IPS-18a (cell line): ENCODE data around the gene ENPP3.

Source experiments
- H3K27ac ChIP-seq: one replicate; pipeline ENCODE4 v1.5.1; 2013; ENCODE audit warnings: low read length
- H3K27me3 ChIP-seq: one replicate; pipeline ENCODE4 v1.6.1; 2013; ENCODE audit warnings: mild to moderate bottlenecking, low read length; ENCODE audit not compliant: control insufficient read depth, insufficient read depth
- H3K36me3 ChIP-seq: one replicate; pipeline ENCODE4 v1.6.1; 2013; ENCODE audit warnings: low read depth, low read length; ENCODE audit not compliant: control insufficient read depth
- H3K4me1 ChIP-seq: one replicate; pipeline ENCODE4 v1.6.1; 2013; ENCODE audit warnings: low read depth, low read length; ENCODE audit not compliant: control insufficient read depth
- H3K4me3 ChIP-seq: one replicate; pipeline ENCODE4 v1.5.1; 2013; ENCODE audit warnings: low read length
- H3K9ac ChIP-seq: one replicate; pipeline ENCODE4 v1.6.1; 2013; ENCODE audit warnings: mild to moderate bottlenecking, low read length, moderate library complexity
- H3K9me3 ChIP-seq: one replicate; pipeline ENCODE4 v1.6.1; 2013; ENCODE audit warnings: low read depth, low read length; ENCODE audit not compliant: control insufficient read depth

Gene ENPP3

DNA sequence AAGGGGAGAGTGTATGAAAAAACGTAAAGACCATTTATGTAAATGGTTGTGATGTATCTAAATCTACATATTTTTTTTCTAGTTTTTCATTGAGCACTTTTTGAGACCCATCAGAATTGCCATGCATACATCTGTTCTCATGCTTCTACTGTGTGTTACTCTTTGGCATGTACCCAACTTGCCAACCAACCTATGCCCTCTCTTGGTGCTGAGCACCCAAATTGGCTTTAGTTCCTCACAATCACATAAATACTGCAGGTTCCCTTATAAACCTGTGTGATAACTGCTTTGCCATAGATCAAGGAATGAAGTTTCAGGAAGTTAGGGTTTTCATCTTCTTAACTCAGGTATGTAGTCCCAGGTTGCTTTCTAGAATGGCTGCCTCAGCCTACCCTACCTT lies 7.8 kb downstream of the ENPP3 start:
- Histone ChIP-seq H3K27ac (no peak overlapping the region), H3K9me3 (no peaks in the 10 kb centered on the region), H3K27me3 (no peaks in the 10 kb centered on the region), H3K4me3 (no peak overlapping the region), H3K36me3 (no peaks in the 10 kb centered on the region), H3K9ac (no peak overlapping the region), H3K4me1 (no peaks in the 10 kb centered on the region)

GRCh38 chr6:131645846-131646245 lies 8.7 kb downstream of the ENPP3 start:
- no peak overlapping the region for H3K27ac ChIP-seq
- H3K4me3 ChIP-seq: no peak overlapping the region
- no peak overlapping the region for H3K9ac ChIP-seq
- no peaks in the 10 kb centered on the region for H3K27me3 ChIP-seq
- H3K36me3 ChIP-seq: no peaks in the 10 kb centered on the region
- no peaks in the 10 kb centered on the region for H3K4me1 ChIP-seq
- H3K9me3 ChIP-seq: no peaks in the 10 kb centered on the region

- Histone ChIP-seq H3K9ac (no peak overlapping the region), H3K9me3 (no peaks in the 10 kb centered on the region), H3K4me3 (no peak overlapping the region), H3K27ac (no peak overlapping the region), H3K4me1 (no peaks in the 10 kb centered on the region), H3K36me3 (no peaks in the 10 kb centered on the region), H3K27me3 (no peaks in the 10 kb centered on the region)
These were observed 9.2 kb downstream of the ENPP3 start for GRCh38 chr6:131646249-131646670.

- Histone ChIP-seq H3K27ac (no peak overlapping the region), H3K27me3 (no peaks in the 10 kb centered on the region), H3K9ac (no peak overlapping the region), H3K9me3 (no peaks in the 10 kb centered on the region), H3K36me3 (no peaks in the 10 kb centered on the region), H3K4me3 (no peak overlapping the region), H3K4me1 (no peaks in the 10 kb centered on the region)
These were observed 14.7 kb downstream of the ENPP3 start for GRCh38 chr6:131651782-131652181.

GRCh38 chr6:131652472-131652871 lies 15.4 kb downstream of the ENPP3 start:
- Histone ChIP-seq H3K27ac (no peak overlapping the region), H3K9ac (no peak overlapping the region), H3K9me3 (no peaks in the 10 kb centered on the region), H3K4me3 (no peak overlapping the region), H3K36me3 (no peaks in the 10 kb centered on the region), H3K4me1 (no peaks in the 10 kb centered on the region), H3K27me3 (no peaks in the 10 kb centered on the region)

GRCh38 chr6:131654326-131654725 lies 17.2 kb downstream of the ENPP3 start:
- no peak overlapping the region for H3K4me3 ChIP-seq
- H3K27me3 ChIP-seq: no peaks in the 10 kb centered on the region
- H3K9me3 ChIP-seq: no peaks in the 10 kb centered on the region
- H3K36me3 ChIP-seq: no peaks in the 10 kb centered on the region
- H3K4me1 ChIP-seq: no peaks in the 10 kb centered on the region
- no peak overlapping the region for H3K9ac ChIP-seq
- H3K27ac ChIP-seq: no peak overlapping the region

DNA sequence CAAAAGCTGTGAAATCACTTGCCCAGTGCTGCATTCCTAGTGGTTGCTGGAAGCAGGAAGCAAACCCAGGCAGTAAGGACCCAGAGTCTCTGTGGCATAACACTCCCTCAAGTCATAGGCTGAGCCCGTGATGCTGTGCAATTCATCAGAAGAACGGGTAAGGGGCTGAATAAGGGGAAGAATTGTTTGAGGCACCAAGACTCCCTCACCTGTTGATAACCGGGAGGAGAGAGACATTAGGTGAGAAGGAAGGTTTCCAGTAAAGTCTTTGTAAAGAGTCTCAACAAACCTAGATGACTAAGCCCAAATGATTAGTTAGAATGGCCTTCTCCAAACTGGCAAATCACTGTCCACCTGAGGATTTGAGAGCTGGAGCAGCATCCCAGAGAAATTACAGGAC lies 18.3 kb downstream of the ENPP3 start:
- H3K27ac ChIP-seq: no peak overlapping the region
- H3K4me3 ChIP-seq: no peak overlapping the region
- no peaks in the 10 kb centered on the region for H3K36me3 ChIP-seq
- H3K4me1 ChIP-seq: no peaks in the 10 kb centered on the region
- no peak overlapping the region for H3K9ac ChIP-seq
- no peaks in the 10 kb centered on the region for H3K27me3 ChIP-seq
- H3K9me3 ChIP-seq: no peaks in the 10 kb centered on the region

DNA sequence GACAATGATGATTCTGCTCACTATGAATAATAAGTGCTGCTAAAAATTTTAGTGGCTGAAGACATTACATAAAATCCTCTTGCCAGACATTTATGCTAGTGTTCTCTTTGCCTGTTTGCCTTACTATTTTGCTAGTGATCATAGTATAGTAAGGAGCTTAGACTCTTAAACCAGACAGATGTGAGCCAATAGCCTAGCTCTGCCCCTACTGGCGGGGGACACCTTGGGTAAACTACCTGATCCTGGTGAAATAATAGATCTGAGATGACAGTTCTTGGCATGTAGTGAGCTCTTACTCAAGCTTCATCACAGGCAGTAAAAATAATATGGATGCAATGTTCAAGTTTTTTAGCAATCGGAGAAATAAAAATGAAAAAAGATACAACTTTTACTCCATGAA lies 18.8 kb downstream of the ENPP3 start:
- Histone ChIP-seq H3K4me3 (no peak overlapping the region), H3K27me3 (no peaks in the 10 kb centered on the region), H3K27ac (no peak overlapping the region), H3K9ac (no peak overlapping the region), H3K9me3 (no peaks in the 10 kb centered on the region), H3K4me1 (no peaks in the 10 kb centered on the region), H3K36me3 (no peaks in the 10 kb centered on the region)

DNA sequence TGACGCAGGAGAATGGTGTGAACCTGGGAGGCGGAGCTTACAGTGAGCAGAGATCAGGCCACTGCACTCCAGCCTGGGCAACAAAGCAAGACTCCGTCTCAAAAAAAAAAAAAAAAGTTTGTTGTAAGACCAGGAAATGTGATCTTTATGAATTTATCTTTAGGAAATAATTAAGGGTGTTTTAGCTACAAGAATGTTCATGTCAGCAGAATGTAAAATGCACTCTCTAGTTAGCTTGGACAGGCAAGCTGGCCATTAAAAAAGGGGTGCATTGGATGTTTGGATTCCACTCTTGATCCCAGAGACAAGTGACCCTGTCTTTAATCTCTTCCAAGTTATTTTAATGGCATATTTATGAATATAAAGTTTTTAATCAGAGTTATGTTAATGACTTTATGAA lies 19.6 kb downstream of the ENPP3 start:
- Histone ChIP-seq H3K9me3 (no peaks in the 10 kb centered on the region), H3K36me3 (no peaks in the 10 kb centered on the region), H3K4me3 (no peak overlapping the region), H3K9ac (no peak overlapping the region), H3K27me3 (no peaks in the 10 kb centered on the region), H3K27ac (no peak overlapping the region), H3K4me1 (no peaks in the 10 kb centered on the region)

DNA sequence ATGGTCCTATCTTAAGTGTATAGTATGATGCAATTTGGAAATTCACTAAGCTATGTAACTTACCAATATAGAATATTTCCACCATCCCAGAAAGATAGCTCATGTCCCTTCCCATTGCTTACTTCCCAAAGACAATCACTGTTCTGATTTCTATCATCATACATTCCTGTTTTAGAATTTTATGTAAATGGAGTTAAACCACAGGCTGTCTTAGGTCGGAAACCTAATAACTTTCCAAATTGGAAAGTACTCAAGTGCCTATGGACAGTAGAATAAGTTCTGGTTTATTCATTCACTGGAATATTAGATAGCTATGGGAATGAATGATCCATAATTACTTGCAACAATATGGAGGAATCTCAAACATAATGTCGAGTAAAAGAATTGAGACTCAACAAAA lies 20.1 kb downstream of the ENPP3 start:
- H3K36me3 ChIP-seq: no peaks in the 10 kb centered on the region
- H3K27me3 ChIP-seq: no peaks in the 10 kb centered on the region
- no peak overlapping the region for H3K27ac ChIP-seq
- H3K4me1 ChIP-seq: no peaks in the 10 kb centered on the region
- no peak overlapping the region for H3K4me3 ChIP-seq
- no peak overlapping the region for H3K9ac ChIP-seq
- no peaks in the 10 kb centered on the region for H3K9me3 ChIP-seq

DNA sequence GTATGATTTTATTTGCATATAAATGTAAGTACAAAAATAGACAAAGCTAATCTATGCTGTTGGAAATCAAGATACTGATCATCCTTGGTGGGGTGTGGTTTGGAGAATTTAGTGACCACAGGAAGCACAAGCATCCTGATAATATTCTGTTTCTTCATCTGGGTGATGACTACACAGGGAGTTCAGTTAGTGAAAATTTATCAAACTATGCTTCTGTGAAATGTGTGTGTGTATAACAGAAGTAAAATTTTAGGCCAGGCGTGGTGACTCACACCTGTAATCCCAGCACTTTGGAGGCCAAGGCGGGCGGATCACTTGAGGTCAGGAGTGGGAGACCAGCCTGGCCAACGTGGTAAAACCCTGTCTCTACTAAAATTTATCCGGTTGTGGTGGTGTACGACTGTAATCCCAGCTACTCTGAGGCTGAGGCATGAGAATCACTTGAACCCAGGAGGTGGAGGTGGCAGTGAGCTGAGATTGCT lies 20.6 kb downstream of the ENPP3 start:
- Histone ChIP-seq H3K27me3 (no peaks in the 10 kb centered on the region), H3K4me3 (no peak overlapping the region), H3K4me1 (no peaks in the 10 kb centered on the region), H3K27ac (no peak overlapping the region), H3K9ac (no peak overlapping the region), H3K9me3 (no peaks in the 10 kb centered on the region), H3K36me3 (no peaks in the 10 kb centered on the region)

DNA sequence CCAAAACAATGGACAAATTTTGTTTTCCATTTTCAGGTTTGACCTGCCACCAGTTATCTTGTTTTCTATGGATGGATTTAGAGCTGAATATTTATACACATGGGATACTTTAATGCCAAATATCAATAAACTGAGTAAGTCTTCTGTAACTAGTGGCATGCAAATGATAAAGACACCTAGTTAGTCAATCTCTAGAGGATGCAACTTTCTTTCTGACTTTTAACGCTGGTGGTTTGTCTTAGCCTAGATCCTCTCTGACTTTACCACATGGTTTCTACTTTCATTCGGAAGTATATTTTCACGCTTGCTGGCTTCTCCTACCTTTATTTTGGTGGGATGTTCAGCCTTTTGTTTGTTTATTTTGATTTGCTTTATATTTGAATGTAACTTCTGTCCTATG lies 21.2 kb downstream of the ENPP3 start:
- Histone ChIP-seq H3K4me3 (no peak overlapping the region), H3K4me1 (no peaks in the 10 kb centered on the region), H3K9me3 (no peaks in the 10 kb centered on the region), H3K27me3 (no peaks in the 10 kb centered on the region), H3K36me3 (no peaks in the 10 kb centered on the region), H3K9ac (no peak overlapping the region), H3K27ac (no peak overlapping the region)
